H1 (cell line): ENCODE measurements around the gene DTD1.

ENCODE experiments used
- POLR2A ChIP-seq, 2 experiments: IDR thresholded peaks; 1 replicate in 1 of 2; 2 replicates in 1 of 2; pipeline ENCODE4 v1.6.1; 2011; ENCODE audit warnings: low read depth in 2 of 2, low read length in 2 of 2, mild to moderate bottlenecking in 2 of 2; ENCODE audit errors: control extremely low read depth in 1 of 2
- SIN3A ChIP-seq, 2 experiments: IDR thresholded peaks in 1 of 2; conservative IDR thresholded peaks in 1 of 2; 2 replicates each; pipeline ENCODE4 v1.6.1; 2011 to 2012; ENCODE audit warnings: low read length in 2 of 2, improper control_type of control experiment in 1 of 2, low read depth in 1 of 2, mild to moderate bottlenecking in 1 of 2
- TAF1 ChIP-seq: IDR thresholded peaks from 2 replicates; pipeline ENCODE4 v1.6.1; 2011; ENCODE audit warnings: mild to moderate bottlenecking, low read depth, low read length

DNA sequence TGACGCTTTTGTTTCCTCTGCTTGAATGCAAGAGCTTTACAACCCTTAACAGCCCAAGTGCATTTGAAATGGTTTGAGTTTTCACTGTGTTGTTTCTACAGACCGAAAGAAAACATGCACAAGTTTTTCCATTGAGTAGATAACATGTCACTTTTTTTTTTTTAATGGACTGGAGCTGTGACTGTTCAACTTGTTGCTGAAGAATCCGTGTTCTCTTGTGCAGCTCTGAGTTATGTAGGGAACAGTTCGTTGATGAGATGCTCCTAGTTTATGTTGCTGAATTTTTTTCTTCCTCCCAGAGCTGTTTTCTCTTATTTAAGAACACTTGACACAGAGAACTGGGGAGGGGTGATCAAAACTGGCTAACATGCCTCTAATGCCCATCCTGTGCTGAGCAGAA lies 89.3 kb downstream of the DTD1 start:
- TF ChIP-seq TAF1 (no peak), POLR2A (IDR thresholded peaks at IDR 0.05; ENCODE audit: control extremely low read depth in 1 of 2, low read depth in 2 of 2, low read length in 2 of 2) (no peak), SIN3A (conservative IDR thresholded peaks at IDR 0.05 in 1 of 2, IDR thresholded peaks at IDR 0.05 in 1 of 2; ENCODE audit: low read depth in 1 of 2, low read length in 2 of 2) (no peak)
